Measurements from ENCODE around the gene SYT7. TPM values are rescaled to one million over a fixed set of nuclear protein-coding genes. Genes with fewer than 3 reads are reported as not detected.

Gene SYT7
- total and polyA plus RNA-seq, 4 donors, result 2.1 to 114 (median 30.8) TPM

- Histone ChIP-seq H3K9me3 (ENCODE audit: control insufficient read depth in 4 of 4, low read length in 3 of 4) (no peaks in the 10 kb centered on the region), H3K4me1 (ENCODE audit: control insufficient read depth in 4 of 4, insufficient read depth in 4 of 4, low read length in 3 of 4) (peaks cover 10 to 44% (median 33%) of the 10 kb centered on the region in 4 donors), H3K27ac (ENCODE audit: low read depth in 1 of 2, low read length in 2 of 2) (no peak overlapping the region), H3K4me3 (ENCODE audit: low read depth in 1 of 3, low read length in 3 of 3) (no peak overlapping the region), H3K9ac (ENCODE audit: low read depth in 1 of 2, low read length in 2 of 2) (no peak overlapping the region), H3K36me3 (ENCODE audit: control insufficient read depth in 4 of 4, insufficient read depth in 3 of 4, low read depth in 1 of 4, low read length in 3 of 4) (no peaks in the 10 kb centered on the region), H3K27me3 (ENCODE audit: control insufficient read depth in 4 of 4, insufficient read depth in 4 of 4, low read length in 3 of 4) (no peaks in the 10 kb centered on the region)
- DNase-seq (ENCODE audit: low spot score), result no peak
- no peak for TF ChIP-seq CTCF (IDR thresholded peaks at IDR 0.05; ENCODE audit: low read depth, low read length, missing input control)
- TF ChIP-seq HNF4A (conservative IDR thresholded peaks at IDR 0.05), result no peak
- TF ChIP-seq SP1 (IDR thresholded peaks at IDR 0.05), result no peak
- TF ChIP-seq FOXA1 (IDR thresholded peaks at IDR 0.05), result no peak
- WGBS, result 86% methylated on average over 36 of the region's 36 CpGs
Measured at GRCh38 chr11:61534025-61534932, 46.6 kb downstream of the SYT7 start.

- peaks cover 13 to 49% (median 41%) of the 10 kb centered on the region in 4 donors for H3K4me1 ChIP-seq (ENCODE audit: control insufficient read depth in 4 of 4, insufficient read depth in 4 of 4, low read length in 3 of 4)
- no peak overlapping the region for H3K4me3 ChIP-seq (ENCODE audit: low read depth in 1 of 3, low read length in 3 of 3)
- H3K27me3 ChIP-seq (ENCODE audit: control insufficient read depth in 4 of 4, insufficient read depth in 4 of 4, low read length in 3 of 4), result no peaks in the 10 kb centered on the region
- no peaks in the 10 kb centered on the region for H3K9me3 ChIP-seq (ENCODE audit: control insufficient read depth in 4 of 4, low read length in 3 of 4)
- WGBS, result 77% methylated on average over 8 of the region's 8 CpGs
- H3K36me3 ChIP-seq (ENCODE audit: control insufficient read depth in 4 of 4, insufficient read depth in 3 of 4, low read depth in 1 of 4, low read length in 3 of 4), result no peaks in the 10 kb centered on the region
- H3K9ac ChIP-seq (ENCODE audit: low read depth in 1 of 2, low read length in 2 of 2), result no peak overlapping the region
- TF ChIP-seq RXRA (IDR thresholded peaks at IDR 0.05) (peak in 1 of 2 donors; percentile 31), YY1 (IDR thresholded peaks at IDR 0.05) (no peak), HNF4A (conservative IDR thresholded peaks at IDR 0.05) (peak in 1 of 2 donors; percentile 19)
- no peak for DNase-seq (ENCODE audit: low spot score)
- H3K27ac ChIP-seq (ENCODE audit: low read depth in 1 of 2, low read length in 2 of 2), result no peak overlapping the region
Measured at GRCh38 chr11:61533401-61533800, 47.5 kb downstream of the SYT7 start.

- Histone ChIP-seq H3K27ac (ENCODE audit: low read depth in 1 of 2, low read length in 2 of 2) (no peak overlapping the region), H3K36me3 (ENCODE audit: control insufficient read depth in 4 of 4, insufficient read depth in 3 of 4, low read depth in 1 of 4, low read length in 3 of 4) (no peaks in the 10 kb centered on the region), H3K4me1 (ENCODE audit: control insufficient read depth in 4 of 4, insufficient read depth in 4 of 4, low read length in 3 of 4) (peaks cover 17 to 53% (median 43%) of the 10 kb centered on the region in 4 donors), H3K4me3 (ENCODE audit: low read depth in 1 of 3, low read length in 3 of 3) (no peak overlapping the region), H3K9ac (ENCODE audit: low read depth in 1 of 2, low read length in 2 of 2) (no peak overlapping the region), H3K27me3 (ENCODE audit: control insufficient read depth in 4 of 4, insufficient read depth in 4 of 4, low read length in 3 of 4) (no peaks in the 10 kb centered on the region), H3K9me3 (ENCODE audit: control insufficient read depth in 4 of 4, low read length in 3 of 4) (no peaks in the 10 kb centered on the region)
- DNase-seq (ENCODE audit: low spot score), result no peak
- 89% methylated on average over 16 of the region's 16 CpGs for WGBS
- TF ChIP-seq NR2F2 (IDR thresholded peaks at IDR 0.05), result no peak
- no peak for TF ChIP-seq RAD21 (IDR thresholded peaks at IDR 0.05)
- no peak for TF ChIP-seq TAF1 (conservative IDR thresholded peaks at IDR 0.05)
- TF ChIP-seq FOXA2 (IDR thresholded peaks at IDR 0.05), result no peak
- TF ChIP-seq JUND (IDR thresholded peaks at IDR 0.05), result no peak
- TF ChIP-seq HNF4A (conservative IDR thresholded peaks at IDR 0.05), result no peak
- TF ChIP-seq ATF3 (IDR thresholded peaks at IDR 0.05), result no peak
- TF ChIP-seq EGR1 (IDR thresholded peaks at IDR 0.05; ENCODE audit: low read depth in 2 of 2), result no peak
- TF ChIP-seq GABPA (IDR thresholded peaks at IDR 0.05 in 1 of 2, conservative IDR thresholded peaks at IDR 0.05 in 1 of 2), result no peak
- no peak for TF ChIP-seq CTCF (IDR thresholded peaks at IDR 0.05; ENCODE audit: low read depth, low read length, missing input control)
- TF ChIP-seq RXRA (IDR thresholded peaks at IDR 0.05), result no peak
- TF ChIP-seq ZBTB33 (IDR thresholded peaks at IDR 0.05), result no peak
- TF ChIP-seq MAX (IDR thresholded peaks at IDR 0.05), result no peak
- no peak for TF ChIP-seq FOXA1 (IDR thresholded peaks at IDR 0.05)
- no peak for TF ChIP-seq YY1 (IDR thresholded peaks at IDR 0.05)
Measured at GRCh38 chr11:61533039-61533375, 47.9 kb downstream of the SYT7 start.

Measured in liver (tissue), 9 donors.